Suprapubic skin (tissue), 3 donors: ENCODE results near the gene CHRND.

ENCODE experiments used
- CTCF ChIP-seq, 2 donors: fragments of 200-600 bp in 1 of 2; fragments of 450-650 bp in 1 of 2; sonication (generic) in 1 of 2; IDR thresholded peaks; one replicate each; pipeline ENCODE4 v1.5.1; 2016 to 2019; ENCODE audit warnings: antibody characterized with exemption in 2 of 2, mild to moderate bottlenecking in 1 of 2, moderate library complexity in 1 of 2
- POLR2AphosphoS5 ChIP-seq, 3 donors: sonication (generic); formaldehyde crosslinking; IDR thresholded peaks; one replicate each; pipeline ENCODE4 v1.6.1; 2017; ENCODE audit warnings: antibody characterized with exemption in 3 of 3

- TF ChIP-seq POLR2AphosphoS5 (IDR thresholded peaks at IDR 0.05) = no peak
- TF ChIP-seq CTCF (IDR thresholded peaks at IDR 0.05) = no peak
Measured at GRCh38 chr2:232538671-232539070, 12.7 kb downstream of the CHRND start.
